K562 (cell line): Measurements from ENCODE around the gene ACTN4. TPM values are rescaled to one million over a fixed set of nuclear protein-coding genes. Genes with fewer than 3 reads are reported as not detected.

Experiments used
- CREB3L1 ChIP-seq: fragments of 450-650 bp; IDR thresholded peaks from 2 replicates; pipeline ENCODE4 v1.6.1; 2014; ENCODE audit warnings: low read depth, mild to moderate bottlenecking, moderate library complexity, borderline replicate concordance
- GTF2A2 ChIP-seq: IDR thresholded peaks from 2 replicates; pipeline ENCODE4 v1.6.1; 2016; ENCODE audit warnings: mild to moderate bottlenecking, missing genetic modification characterization, missing compliant biosample characterization
- KLF13 ChIP-seq: fragments of 450-650 bp; IDR thresholded peaks from 2 replicates; pipeline ENCODE4 v1.6.1; 2016; ENCODE audit warnings: missing genetic modification characterization, low read depth, mild to moderate bottlenecking, missing compliant biosample characterization, moderate library complexity, borderline replicate concordance
- KLF16 ChIP-seq: IDR thresholded peaks from 2 replicates; pipeline ENCODE4 v1.6.1; 2016; ENCODE audit warnings: antibody characterized with exemption
- MCM3 ChIP-seq: fragments of 450-650 bp; IDR thresholded peaks from 2 replicates; pipeline ENCODE4 v1.6.1; 2016
- NFIX ChIP-seq: fragments of 250-450 bp; sonication (Bioruptor Pico); IDR thresholded peaks from 2 replicates; pipeline ENCODE4 v1.4.0; 2020; ENCODE audit warnings: low read depth, mild to moderate bottlenecking, moderate library complexity
- PURB ChIP-seq: sonication (generic); formaldehyde crosslinking; IDR thresholded peaks from 2 replicates; pipeline ENCODE4 v1.9.0; 2021; ENCODE audit warnings: low read depth, mild to moderate bottlenecking, missing genetic modification reagents
- RBFOX2 ChIP-seq: fragments of 200-400 bp; formaldehyde crosslinking; IDR thresholded peaks from 2 replicates; pipeline ENCODE4 v1.6.1; 2017; ENCODE audit warnings: low read depth, mild to moderate bottlenecking, low read length, moderate library complexity
- RBM25 ChIP-seq: fragments of 200-400 bp; formaldehyde crosslinking; IDR thresholded peaks from 2 replicates; pipeline ENCODE4 v1.6.1; 2018; ENCODE audit warnings: low read length, low read depth, moderate library complexity; ENCODE audit not compliant: severe bottlenecking
- REST ChIP-seq, 2 experiments: fragments of 450-650 bp; formaldehyde crosslinking in 1 of 2; IDR thresholded peaks; 2 replicates each; pipeline versions ENCODE4 v1.4.0 to v1.6.1; 2014 to 2020; ENCODE audit warnings: mild to moderate bottlenecking in 2 of 2, borderline replicate concordance in 1 of 2, low read depth in 1 of 2
- SNIP1 ChIP-seq: fragments of 450-650 bp; IDR thresholded peaks from 2 replicates; pipeline ENCODE4 v1.7.1; 2017; ENCODE audit warnings: low read depth, mild to moderate bottlenecking
- THRAP3 ChIP-seq: fragments of 450-650 bp; IDR thresholded peaks from 2 replicates; pipeline ENCODE4 v1.6.1; 2016; ENCODE audit warnings: mild to moderate bottlenecking, inconsistent platforms, borderline replicate concordance
- TOE1 ChIP-seq, 2 experiments: fragments of 450-650 bp in 1 of 2; sonication (generic) in 1 of 2; formaldehyde crosslinking in 1 of 2; IDR thresholded peaks; 2 replicates each; pipeline versions ENCODE4 v1.7.1 to v1.8.0; 2016 to 2022; ENCODE audit warnings: borderline replicate concordance in 2 of 2, mild to moderate bottlenecking in 2 of 2, antibody characterized with exemption in 1 of 2, inconsistent platforms in 1 of 2, low read depth in 1 of 2, missing genetic modification reagents in 1 of 2, moderate library complexity in 1 of 2
- U2AF1 ChIP-seq: fragments of 200-400 bp; formaldehyde crosslinking; optimal IDR thresholded peaks from 2 replicates; pipeline ENCODE3; 2017; ENCODE audit warnings: mild to moderate bottlenecking, low read depth, low read length, moderate library complexity
- ZBTB9 ChIP-seq: fragments of 450-650 bp; formaldehyde crosslinking; IDR thresholded peaks from 2 replicates; pipeline ENCODE4 v1.4.0; 2020; ENCODE audit warnings: mild to moderate bottlenecking, moderate library complexity
- ZKSCAN1 ChIP-seq: fragments of 150-350 bp; IDR thresholded peaks from 2 replicates; pipeline ENCODE4 v1.6.1; 2016; ENCODE audit warnings: low read depth, low read length
- ZNF165 ChIP-seq: fragments of 250-450 bp; sonication (Bioruptor Pico); IDR thresholded peaks from 2 replicates; pipeline ENCODE4 v1.4.0; 2020; ENCODE audit warnings: borderline replicate concordance
- polyA plus RNA-seq, 8 experiments: library from polyadenylated mRNA; depleted of rRNA in 4 of 8; stranded (reverse) in 5 of 8; unstranded in 3 of 8; fragments of >200 nt; fragmentation: Nextera tagmentation in 2 of 8; fragmentation: Illumina TruSeq in 1 of 8; extraction: Ambion mirVana in 2 of 8; extraction: Trizol in 1 of 8; gene quantifications; 2 replicates each; pipeline versions ENCODE4 v1.2.1 to v1.2.3, GENCODE V29; 2011 to 2014; ENCODE audit warnings: inconsistent platforms in 1 of 8, missing spikeins in 1 of 8
- total RNA-seq, 7 experiments: library from RNA; depleted of rRNA in 6 of 7; stranded (reverse); fragments of >200 nt in 6 of 7; fragmentation: Illumina TruSeq in 2 of 7; extraction: Trizol in 2 of 7; gene quantifications; 2 replicates each; pipeline versions ENCODE4 v1.2.1 to v1.2.3, GENCODE V29; 2011 to 2021; ENCODE audit warnings: low replicate concordance in 1 of 7

Gene ACTN4
- total and polyA plus RNA-seq, 9 of the 15 experiments (the other 6 are each of a cell fraction or from before 2014, with no cell fraction given) = 3.1 to 385 (median 125) TPM

- no peak for TF ChIP-seq CREB3L1
- no peak for TF ChIP-seq NFIX (CRISPR knock-in tag)
- TF ChIP-seq TOE1 (IDR thresholded peaks at IDR 0.05; ENCODE audit: borderline replicate concordance) = no peak
- TF ChIP-seq TOE1 (CRISPR knock-in tag; IDR thresholded peaks at IDR 0.05; ENCODE audit: borderline replicate concordance, low read depth) = no peak
- TF ChIP-seq MCM3 = no peak
- TF ChIP-seq ZKSCAN1 = no peak
- TF ChIP-seq RBFOX2 = no peak
- TF ChIP-seq GTF2A2 (tag) = no peak
- peak; percentile 61; the same call in 1 of the 2 replicates for TF ChIP-seq KLF16
- TF ChIP-seq THRAP3 = no peak
- no peak for TF ChIP-seq REST (IDR thresholded peaks at IDR 0.05; ENCODE audit: borderline replicate concordance)
- TF ChIP-seq REST (CRISPR knock-in tag; IDR thresholded peaks at IDR 0.05; ENCODE audit: low read depth) = no peak
- TF ChIP-seq PURB (CRISPR knock-in tag) = no peak
- 0 out of 2 replicates have a peak, but pooled peaks have one; percentile 47 for TF ChIP-seq KLF13 (tag)
- TF ChIP-seq U2AF1 = no peak
- no peak for TF ChIP-seq ZBTB9 (CRISPR knock-in tag)
- TF ChIP-seq SNIP1 = no peak
- TF ChIP-seq RBM25 = no peak
- TF ChIP-seq ZNF165 = no peak
Observed at GRCh38 chr19:38781058-38781457, 133.6 kb downstream of the ACTN4 start (continued).
